ENCODE measurements around the gene PSG11. TPM values are rescaled to one million over a fixed set of nuclear protein-coding genes. Genes with fewer than 3 reads are reported as not detected.

Gene PSG11
- total RNA-seq, 1 donor from 2014 or later: not detected

DNA sequence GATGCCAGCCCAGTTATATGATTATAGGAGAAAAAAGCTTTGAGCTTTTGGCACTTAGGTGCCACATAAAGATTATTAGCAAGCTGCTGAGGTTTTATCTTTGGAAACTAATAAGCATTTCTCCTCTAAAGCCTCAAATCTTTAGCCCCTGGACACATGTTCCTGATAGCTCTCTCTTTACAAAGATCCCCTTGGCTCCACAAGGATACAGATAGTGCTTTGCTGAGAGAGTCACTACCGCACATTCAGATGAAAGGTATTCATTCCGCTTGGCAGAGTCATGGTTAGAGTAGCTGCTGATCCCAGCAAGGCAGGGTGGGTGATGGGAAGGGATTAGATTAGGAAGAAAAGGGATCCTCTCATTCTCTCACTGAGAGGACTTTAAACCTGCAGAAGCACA, 61.1 kb downstream of the PSG11 start:
- TF ChIP-seq, protein P1, sequence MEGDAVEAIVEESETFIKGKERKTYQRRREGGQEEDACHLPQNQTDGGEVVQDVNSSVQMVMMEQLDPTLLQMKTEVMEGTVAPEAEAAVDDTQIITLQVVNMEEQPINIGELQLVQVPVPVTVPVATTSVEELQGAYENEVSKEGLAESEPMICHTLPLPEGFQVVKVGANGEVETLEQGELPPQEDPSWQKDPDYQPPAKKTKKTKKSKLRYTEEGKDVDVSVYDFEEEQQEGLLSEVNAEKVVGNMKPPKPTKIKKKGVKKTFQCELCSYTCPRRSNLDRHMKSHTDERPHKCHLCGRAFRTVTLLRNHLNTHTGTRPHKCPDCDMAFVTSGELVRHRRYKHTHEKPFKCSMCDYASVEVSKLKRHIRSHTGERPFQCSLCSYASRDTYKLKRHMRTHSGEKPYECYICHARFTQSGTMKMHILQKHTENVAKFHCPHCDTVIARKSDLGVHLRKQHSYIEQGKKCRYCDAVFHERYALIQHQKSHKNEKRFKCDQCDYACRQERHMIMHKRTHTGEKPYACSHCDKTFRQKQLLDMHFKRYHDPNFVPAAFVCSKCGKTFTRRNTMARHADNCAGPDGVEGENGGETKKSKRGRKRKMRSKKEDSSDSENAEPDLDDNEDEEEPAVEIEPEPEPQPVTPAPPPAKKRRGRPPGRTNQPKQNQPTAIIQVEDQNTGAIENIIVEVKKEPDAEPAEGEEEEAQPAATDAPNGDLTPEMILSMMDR (conservative IDR thresholded peaks at IDR 0.05; ENCODE audit: low read depth, low read length): no peak
- H3K4me3 ChIP-seq (ENCODE audit: low read depth, low read length): no peak overlapping the region
- no peak for DNase-seq (ENCODE audit: low read depth)

DNA sequence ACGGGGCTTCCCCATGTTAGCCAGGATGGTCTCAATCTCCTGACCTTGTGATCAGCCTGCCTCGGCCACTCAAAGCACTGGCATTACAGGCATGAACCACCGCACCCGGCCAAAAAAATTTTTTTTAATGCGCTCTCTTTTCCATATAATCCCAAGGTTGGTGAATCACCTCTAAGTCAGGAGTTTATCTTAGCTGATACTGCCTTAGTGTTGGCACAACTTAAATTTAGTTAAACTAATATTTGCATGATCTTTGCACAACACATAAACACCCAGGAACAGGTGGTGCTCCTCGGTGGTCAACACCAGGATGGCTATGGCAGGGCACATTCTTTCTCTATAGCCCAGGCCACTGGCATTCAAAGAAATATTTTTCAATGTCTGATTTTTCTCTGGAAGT, 65.2 kb downstream of the PSG11 start:
- TF ChIP-seq, protein P1 (conservative IDR thresholded peaks at IDR 0.05; ENCODE audit: low read depth, low read length): no peak
- no peak for DNase-seq (ENCODE audit: low read depth)
- H3K4me3 ChIP-seq (ENCODE audit: low read depth, low read length): no peak overlapping the region

Other genes with a start within 250 kb of the PSG11 start
- gene PSG1, start 146.8 kb downstream of the PSG11 start, total RNA-seq: 0.06 TPM in 1 of 2 replicates, not detected in the other
- not detected in 2 replicates for gene PSG6, start 108.6 kb downstream of the PSG11 start, total RNA-seq
- gene PSG7, start 89.3 kb downstream of the PSG11 start, total RNA-seq: not detected in 2 replicates
- gene PSG2, start 56.2 kb upstream of the PSG11 start, total RNA-seq: not detected in 2 replicates
- 1.0 and 3.9 TPM in 2 replicates for gene PSG5, start 160.1 kb upstream of the PSG11 start, total RNA-seq
- 3.6 TPM in 1 of 2 replicates, not detected in the other for gene PSG4, start 179.2 kb upstream of the PSG11 start, total RNA-seq
- gene PSG9, start 243.1 kb upstream of the PSG11 start, total RNA-seq: 0.43 and 1.3 TPM in 2 replicates